Measurements from ENCODE around the gene CRB3.

Gene CRB3

DNA sequence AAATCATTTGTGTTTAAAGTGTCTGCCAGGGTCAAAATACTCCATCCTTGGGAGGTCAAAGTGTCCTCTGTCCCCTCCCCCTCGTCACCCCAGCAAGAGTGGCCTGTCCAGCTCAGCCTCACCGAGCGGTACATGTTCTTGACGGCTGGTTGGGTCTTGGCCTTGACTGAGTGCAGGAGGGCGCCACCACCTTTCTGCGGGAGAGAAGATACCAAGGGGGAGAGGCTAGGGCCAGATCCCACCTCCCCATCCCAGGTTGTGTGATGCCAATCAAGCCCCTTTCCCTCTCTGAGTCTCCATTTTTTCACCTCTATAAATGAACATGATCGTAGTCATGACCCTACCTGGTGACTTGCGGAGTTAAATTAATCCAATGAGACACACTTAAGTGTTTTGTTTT is 6.1 kb downstream of the CRB3 start:
- no peak for DNase-seq

DNA sequence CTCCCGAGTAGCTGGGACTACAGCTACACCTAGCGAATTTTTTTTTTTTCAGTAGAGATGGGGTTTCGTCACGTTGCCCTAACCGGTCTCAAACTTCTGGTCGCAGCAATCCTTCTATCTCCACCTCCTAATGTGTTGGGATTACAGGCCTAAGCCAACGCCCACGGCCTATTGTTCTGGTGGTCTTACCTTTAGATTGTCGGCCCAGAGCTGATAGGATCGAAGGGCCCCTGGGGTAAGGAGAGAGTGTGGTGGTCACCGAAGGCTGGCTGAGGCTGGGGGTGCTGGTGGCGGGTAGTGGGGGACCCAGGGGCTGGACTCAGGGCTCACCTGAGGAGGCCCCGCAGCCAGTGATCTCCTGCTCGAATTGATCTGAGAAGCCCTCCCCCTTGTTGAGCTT is 7.0 kb downstream of the CRB3 start:
- DNase-seq, result no peak

DNA sequence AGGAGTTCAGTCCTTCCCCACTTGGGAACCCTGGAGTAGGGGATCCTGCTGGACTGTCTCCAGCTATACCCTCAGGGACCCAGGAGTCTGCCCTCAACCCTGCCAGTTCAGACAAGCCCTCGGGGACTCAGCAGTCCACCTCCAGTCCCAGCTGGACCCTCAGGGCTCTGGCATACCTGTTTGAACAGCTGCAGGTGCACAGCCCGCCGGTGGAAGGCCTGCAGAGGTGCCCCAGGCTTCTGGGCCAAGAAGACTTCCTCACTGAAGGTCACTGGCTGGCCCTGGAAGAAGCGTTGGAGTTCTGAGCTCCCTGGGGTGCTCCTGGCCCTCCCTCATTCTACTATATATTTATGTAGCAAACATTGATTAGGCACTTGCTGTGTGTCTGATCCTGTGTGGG is 8.6 kb downstream of the CRB3 start:
- no peak for DNase-seq

DNA sequence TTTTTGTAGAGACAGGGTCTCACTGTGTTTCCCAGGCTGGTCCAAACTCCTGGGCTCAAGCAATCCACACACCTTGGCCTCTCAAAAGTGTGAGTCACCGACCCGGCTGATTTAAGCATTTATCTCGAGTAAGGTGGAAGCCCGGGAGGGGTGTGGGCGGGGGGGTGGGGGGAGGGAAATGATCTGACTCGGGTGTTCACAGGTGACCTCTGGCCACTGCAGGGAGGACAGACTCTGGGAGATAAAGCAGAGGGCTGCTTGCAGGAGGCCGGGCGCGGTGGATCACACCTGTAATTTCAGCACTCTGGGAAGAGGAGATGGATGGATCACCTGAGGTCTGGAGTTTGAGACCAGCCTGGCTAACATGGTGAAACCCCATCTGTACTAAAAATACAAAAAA is 9.6 kb downstream of the CRB3 start:
- no peak for DNase-seq

DNA sequence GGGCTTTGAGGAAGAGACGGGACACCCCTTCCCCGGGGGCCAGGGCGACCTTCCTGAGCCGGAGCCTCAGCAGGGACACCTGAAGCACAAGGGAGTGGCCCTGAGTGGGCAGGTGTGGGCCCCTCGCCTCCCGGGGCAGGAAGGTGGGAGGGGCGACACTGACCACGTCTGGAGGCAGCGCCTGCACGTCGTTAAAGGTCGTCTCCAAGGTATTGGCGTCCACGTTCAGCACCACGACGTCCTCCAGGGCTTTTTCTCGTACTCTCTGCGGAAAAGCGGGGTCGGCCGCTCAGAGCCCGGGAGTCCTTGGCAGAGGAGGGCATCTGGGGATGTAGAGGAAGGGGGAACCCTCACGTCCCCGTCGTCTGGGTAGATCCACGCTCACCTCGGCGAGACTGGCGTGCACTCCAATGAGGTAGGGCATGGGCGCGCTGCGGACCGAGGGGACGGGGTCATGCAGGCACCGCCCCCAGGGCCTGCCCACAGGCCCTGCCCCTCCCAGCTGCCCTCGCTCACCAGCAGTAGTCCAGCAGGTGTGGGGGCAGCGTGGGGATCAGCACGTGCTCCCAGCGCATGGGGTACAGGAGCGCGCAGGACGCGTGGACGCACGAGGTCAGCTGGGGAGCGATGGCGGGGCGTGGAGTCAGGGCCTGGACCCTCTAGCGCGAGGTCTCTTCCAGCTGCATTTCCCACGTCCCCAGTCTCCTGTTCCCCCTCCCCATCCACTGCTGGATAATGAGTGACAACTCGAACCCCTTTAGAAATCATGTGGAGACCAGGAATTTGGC is 11.4 kb downstream of the CRB3 start:
- no peak for DNase-seq

DNA sequence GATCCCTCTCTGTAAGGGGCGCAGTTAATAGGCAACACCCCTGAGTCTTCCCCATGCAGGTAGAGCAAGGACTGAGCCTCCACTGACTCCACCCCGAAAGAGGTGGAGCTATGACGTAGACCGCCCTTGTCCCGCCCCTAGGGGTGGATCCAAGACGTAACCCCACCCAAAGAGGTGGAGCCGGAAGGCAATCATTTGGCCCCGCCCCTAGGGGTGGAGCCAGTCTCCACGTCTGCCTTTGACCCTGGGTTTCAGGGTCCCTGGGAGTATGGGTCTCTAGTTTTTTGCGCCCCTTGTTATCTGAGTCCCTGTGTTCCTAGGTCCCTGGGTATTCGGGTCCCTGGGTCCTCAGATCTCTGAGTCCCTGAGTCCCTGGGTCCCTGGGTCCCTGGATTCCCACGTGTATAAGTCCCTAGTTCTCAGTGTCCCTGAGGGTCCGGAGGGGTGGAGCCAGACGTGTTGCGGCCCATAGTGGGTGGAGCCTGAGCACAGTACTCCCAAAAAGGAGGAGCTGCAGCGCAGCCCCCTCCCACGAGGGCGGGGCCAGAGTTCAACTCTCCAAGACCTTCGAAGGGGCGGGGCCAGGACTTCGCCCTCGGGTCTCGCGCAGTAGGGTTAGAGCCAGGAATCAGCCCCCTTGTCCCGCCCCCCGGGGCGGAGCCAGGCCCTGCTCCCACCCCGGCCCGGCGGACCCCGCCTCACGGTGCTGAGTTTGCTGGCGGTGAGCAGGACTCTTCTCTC is 12.3 kb downstream of the CRB3 start:
- DNase-seq, result peak; percentile 40

DNA sequence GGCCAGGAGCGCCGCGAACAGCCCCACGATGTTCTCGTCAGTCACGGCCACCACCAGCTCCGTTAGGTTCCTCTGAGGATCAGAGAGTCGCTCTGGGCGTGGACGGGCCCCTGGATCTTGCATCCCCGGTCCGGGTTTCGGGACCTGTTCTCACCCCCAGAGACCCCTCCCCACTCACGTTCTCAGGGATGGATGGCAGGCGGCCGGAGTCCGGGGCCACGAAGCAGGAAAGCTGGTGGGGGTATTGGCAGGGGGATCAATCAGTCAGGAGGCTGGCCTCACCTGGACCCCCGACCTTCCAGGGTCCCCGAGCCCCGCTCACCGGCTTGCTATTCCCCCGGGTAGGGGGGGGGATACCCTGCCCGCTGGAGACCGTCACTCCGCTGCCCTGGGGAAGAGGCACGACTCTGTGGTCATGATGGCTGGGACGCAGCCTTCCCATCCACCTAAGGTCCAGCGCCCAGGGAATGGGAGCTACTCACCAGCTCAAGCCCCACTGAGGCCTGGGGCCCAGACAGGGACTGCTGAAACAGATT is 12.9 kb downstream of the CRB3 start:
- no peak for DNase-seq

DNA sequence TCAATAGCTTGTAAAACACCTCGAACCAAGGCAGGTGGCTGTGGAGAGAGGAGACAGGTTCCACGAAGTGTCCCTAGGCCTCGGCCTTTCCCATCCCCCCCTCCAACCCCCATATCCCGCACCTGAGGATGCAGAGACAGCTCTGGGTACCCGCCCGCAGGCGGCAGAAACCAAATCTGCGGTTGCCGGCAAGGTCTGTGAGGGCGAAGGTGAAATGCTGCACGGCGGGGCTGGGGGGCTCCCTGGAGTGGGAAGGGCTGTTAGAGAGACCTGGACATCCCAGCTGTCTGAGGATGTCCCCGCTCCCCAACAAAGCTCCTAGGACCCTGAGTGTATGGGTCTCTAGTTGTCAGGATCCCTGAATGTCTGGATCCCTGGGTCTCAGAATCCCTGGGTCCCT is 14.7 kb downstream of the CRB3 start:
- DNase-seq, result no peak

DNA sequence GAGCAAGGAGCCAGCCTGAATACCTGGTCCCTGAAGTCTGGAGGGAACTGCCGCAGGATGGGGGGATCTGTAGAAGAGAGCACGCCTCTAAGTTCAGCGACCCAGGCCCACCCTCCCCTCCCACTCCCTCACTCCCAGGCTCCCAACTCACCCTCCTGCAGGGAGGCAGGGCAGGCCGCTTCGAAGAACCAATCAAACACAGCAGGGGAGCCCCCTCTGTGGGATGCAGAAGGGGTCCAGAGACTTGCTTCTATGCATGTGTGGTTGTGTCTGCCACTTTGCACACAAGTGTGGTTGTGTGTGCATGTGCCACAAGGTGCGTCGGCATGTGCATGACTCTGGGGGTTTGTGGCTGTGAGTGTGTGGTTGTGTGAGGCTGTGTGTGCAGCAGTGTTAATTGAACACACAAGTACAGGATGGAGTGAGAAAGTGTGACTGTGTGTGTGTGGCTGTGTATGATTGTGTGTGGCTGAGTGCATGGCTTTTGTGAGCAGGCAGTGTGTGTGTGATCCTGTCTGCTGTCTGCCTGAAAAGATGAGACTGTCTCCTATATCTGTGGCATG is 15.8 kb downstream of the CRB3 start:
- no peak for DNase-seq

DNA sequence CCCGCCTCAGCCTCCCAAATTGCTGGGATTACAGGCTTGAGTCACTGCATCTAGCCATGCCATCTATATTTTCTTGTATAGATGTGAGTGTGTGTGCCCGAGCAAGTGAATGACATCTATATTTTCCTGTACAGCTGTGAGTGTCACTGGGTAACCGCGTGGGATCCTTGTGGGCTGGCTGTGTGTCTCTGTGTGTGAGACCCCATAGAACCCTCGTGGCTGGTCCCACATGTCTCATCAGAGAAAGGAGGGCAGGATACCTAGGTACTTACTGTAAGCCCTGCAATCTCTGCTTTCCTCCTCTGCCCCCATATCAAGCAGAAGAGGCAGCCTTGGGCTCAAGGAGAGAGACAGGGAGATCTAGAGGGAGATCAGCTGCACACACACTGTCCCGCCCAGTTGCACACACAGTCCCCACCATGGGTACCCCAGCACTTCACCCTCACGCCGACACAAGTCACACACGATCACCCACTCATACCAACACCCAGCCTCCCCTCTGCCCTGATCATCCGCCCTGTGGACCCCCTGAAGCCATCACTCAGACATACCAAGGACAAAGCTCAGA is 16.9 kb downstream of the CRB3 start:
- DNase-seq, result no peak

DNA sequence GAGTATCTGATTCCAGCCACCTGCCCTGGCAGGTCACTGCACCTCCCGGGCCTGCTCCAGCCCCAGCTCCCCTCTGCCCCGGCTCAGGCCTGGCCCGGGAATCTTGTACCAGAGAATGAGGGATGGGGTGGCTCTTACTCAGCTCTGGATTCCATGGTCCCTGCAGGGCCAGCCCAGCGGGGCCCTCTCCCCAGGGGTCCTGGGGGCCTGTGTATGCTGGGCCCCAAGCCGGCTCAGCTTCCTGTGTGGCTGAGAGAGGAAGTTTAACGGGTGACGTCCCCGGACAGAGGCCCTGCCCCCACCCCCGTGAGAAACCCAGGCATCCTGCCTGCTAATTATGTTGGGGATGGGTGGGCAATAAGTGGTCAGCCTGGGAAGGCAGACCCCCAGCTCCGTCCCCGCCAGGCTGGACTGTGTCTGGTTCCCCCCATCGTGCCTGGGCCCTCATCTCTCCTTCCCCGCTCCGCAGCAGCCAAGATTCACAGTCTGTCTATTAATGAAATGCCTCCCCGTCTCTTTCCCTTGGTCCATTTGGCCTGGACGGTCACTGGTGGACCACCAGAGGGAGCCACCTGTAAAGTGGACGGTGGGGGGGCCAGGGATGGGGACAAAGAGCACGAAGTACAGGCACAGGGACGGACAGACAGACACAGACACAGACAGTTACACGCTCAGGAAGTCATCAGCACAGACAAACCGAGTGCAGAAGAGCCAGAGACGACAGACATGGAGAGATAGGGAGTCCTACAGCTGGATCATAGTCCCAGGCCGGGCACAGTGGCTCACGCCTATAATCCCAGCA is 17.7 kb downstream of the CRB3 start, which contains the start of gene DENND1C:
Gene DENND1C, minus strand, starts transcription at position 247 of the 802 bp plus-strand sequence. Its CDS starts 92 bp downstream, at position 155.
- DNase-seq, result peak; percentile 70

DNA sequence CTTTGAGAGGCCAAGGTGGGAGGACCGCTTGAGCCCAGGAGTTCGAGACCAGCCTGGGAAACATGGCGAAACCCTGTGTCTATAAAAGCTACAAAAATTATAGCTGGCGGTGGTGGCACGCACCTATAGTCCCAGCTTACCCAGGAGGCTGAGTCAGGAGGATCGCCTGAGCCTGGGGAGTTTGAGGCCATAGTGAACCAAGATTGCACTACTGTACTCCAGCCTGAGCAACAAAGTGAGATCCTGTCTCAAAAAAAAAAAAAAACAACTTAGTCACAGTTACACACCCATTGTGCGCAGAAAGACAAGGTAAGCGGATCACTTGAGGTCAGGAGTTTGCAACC is 18.2 kb downstream of the CRB3 start:
- DNase-seq, result no peak

DNA sequence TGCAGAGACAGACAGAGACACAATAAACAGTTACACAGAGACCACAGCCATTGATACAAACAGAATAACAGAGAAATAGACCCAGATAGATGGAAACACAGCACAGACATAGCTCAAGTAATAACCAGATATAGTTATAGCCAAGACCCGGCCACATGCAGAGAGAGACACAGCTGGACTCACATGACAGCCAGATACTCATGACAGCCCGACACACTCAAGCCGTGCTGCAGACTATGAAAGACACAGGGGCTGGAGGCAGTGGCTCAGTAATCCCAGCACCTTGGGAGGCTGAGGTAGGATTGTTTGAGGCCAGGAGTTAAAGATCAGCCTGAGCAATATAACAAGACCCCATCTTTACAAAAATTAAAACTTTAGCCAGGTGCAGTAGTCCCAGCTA is 19.2 kb downstream of the CRB3 start:
- no peak for DNase-seq

DNA sequence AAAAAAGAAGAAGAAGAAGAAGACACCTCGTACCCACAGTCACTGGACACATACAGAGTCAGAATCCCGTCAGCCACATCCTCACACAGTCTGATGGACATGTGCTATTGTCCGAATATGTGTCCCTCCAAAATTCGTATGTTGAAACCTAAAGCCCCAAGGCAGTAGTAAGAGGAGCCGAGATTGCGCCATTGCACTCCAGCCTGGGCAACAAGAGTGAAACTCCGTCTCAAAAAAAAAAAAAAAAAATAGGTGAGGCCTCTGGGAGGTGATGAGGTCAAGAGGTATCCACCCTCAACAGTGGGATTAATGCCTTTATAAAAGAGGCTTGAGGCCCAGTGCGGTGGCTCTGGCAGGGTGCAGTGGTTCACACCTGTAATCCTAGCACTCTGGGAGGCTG is 20.2 kb downstream of the CRB3 start:
- DNase-seq, result no peak

DNA sequence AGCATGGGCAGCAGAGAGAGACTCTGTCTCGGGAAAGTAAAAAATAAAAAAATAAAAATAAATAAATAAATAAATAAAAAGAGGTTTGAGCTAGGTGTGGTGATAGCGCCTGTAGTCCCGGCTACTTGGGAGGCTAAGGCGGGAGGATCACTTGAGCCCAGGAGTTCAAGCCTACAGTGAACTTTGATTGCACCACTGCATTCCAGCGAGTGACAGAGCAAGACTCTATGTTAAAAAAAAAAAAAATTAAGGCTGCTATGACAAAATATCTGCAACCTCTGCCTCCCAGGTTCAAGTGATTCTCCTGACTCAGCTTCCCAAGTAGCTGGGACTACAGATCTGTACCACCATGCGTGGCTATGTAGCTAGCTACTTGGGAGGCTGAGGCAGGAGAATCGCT is 20.8 kb downstream of the CRB3 start:
- DNase-seq, result no peak

DNA sequence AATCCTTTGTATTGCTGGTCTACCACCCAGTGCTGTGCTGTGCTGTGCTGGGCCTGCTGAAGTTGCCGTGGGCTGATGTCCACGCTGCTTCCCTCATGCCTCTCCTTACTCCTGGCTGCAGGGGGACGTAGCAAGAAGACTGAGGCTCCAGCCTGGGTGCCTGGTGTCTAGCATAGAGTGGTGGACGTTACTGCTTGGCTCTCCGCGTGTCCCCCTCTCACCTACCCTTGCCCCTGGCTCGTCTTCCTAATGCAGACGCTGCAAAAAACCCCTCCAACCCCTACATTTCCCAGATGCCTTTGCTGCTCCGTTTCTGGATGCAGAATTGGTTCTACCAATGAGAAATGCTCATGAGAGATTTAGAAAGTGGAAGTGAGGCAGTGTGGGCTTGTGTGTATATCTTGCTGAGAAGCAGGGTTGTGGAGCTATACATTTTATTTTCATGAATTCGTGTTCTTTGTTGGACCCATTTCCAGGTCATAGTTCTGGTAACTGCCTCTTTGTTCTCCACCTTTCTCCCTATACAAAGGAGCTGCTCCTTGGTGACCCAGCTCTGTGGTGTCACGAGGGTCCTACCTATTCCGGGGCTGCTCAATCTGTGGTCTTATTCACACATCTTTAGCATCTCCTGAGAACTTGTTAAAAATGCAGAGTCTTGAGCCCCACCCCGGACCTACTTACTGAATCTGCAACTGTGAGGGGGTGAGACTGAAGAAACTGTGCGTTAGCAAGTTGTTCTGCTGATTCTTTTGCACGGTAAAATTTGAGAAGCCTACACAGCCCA is 25.4 kb downstream of the CRB3 start:
- no peak for DNase-seq

DNA sequence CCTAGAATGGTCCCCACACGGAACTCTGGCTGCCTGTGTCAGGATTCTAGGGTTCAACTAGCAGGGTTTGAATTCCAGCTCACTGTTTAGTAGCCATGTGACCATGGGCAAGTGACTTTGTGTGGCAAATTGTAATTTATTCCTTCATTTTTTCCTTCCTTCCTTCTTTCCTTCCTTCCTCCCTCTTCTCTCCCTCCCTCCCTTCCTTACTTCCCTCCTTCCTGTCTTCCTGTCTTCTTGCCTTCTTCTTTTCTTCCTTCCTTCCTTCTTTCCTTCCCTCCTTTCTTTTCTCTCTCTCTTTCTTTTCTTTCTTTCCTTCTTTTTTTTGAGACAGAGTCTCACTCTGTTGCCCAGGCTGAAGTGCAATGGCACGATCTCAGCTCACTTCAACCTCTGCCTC is 26.1 kb downstream of the CRB3 start:
- no peak for DNase-seq

DNA sequence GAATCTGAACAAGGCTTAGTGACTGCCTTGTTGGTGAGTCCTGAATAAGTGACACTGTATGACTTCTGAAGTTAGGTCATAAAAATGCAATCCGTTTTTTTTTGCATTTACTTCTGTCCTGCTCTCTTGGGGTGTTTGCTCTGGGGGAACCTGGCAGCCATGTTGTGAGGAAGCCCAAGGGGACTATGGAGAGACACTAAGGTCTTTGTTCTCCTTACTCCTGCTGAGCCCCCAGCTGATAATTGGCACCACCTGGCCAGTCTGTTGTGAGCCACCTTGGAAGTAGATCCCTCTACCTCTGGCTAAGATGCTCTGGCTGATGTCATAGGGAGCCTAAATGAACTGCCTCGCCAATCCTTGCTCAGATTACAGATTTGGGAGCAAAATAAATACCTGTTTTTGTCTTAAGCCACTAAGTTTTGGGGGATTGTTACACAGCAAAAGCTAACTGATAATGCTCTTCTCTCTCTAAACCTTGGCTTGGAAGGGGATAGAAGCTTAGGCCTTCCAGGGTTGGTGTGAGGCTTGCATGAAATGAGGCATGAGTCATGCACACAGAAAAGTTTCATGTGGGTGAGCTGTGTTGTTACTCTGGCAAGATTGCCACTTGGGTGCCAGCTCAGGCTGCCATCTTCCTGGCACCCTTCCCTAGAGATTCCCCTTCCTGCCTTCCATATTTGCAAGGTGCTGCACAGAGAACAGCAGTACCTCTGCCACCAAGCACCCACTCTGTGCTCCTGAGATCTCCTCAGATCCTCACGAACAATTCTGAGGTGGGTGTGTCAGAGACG is 27.9 kb downstream of the CRB3 start:
- DNase-seq, result no peak

DNA sequence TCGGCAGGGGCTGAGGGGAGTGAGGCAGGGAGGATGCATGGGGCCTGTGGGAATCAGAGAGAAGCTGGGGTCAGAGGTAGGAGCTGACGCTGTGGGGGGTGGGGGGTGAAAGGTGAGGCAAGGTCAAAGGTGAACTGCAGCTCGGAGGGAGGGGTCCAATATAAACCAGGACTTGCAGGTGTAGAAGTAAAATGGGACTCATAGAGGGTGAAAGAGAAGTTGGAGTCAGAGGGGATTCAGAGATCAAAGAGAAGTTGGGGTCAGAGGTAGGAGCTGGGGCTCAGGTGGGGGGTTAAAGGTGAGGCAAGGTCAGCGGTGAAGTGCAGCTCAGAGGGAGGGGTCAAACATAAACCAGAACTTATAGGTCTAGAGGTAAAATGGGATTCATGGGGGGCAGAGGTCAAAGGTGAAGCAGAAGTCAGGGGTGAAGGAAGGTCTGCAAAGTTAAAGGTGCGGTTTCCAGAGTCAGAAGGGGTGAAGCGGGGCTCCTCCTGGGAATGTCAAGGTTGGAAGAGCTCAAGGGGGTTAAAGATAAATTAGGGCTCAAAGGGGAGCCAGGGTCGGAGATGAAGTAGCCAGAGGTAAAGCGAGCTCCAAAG is 30.5 kb downstream of the CRB3 start:
- no peak for DNase-seq

DNA sequence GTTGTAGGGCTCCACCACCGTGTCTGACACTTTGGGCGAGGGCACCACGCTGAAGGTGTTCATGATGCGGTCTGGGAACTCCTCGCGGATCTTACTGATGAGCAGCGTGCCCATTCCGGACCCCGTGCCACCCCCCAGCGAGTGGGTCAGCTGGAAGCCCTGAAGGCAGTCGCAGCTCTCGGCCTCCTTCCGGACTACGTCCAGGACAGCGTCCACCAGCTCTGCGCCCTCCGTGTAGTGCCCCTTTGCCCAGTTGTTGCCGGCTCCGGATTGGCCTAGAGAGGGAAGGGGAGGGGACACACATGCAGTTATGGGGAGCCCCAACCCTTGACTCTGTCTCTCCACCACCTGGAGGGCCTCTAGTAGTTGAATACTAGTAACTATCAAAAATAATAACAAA is 31.9 kb downstream of the CRB3 start:
- DNase-seq, result no peak

Measured in activated gamma-delta T cell treated with Interleukin-2 at 50 U/mL for 16 hours (primary cell).